Measurements from ENCODE around the gene MPC2.
"Not testable (repeated sequence)": the region's sequence is repeated elsewhere in the genome, so short reads cannot be mapped to it uniquely, and the experiment has no call there.

- TF ChIP-seq, protein P1, sequence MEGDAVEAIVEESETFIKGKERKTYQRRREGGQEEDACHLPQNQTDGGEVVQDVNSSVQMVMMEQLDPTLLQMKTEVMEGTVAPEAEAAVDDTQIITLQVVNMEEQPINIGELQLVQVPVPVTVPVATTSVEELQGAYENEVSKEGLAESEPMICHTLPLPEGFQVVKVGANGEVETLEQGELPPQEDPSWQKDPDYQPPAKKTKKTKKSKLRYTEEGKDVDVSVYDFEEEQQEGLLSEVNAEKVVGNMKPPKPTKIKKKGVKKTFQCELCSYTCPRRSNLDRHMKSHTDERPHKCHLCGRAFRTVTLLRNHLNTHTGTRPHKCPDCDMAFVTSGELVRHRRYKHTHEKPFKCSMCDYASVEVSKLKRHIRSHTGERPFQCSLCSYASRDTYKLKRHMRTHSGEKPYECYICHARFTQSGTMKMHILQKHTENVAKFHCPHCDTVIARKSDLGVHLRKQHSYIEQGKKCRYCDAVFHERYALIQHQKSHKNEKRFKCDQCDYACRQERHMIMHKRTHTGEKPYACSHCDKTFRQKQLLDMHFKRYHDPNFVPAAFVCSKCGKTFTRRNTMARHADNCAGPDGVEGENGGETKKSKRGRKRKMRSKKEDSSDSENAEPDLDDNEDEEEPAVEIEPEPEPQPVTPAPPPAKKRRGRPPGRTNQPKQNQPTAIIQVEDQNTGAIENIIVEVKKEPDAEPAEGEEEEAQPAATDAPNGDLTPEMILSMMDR (IDR thresholded peaks at IDR 0.05; ENCODE audit: borderline replicate concordance, extremely low read depth, low read length, poor library complexity, severe bottlenecking), result not testable (repeated sequence)
- not testable (repeated sequence) for TF ChIP-seq EZH2 (IDR thresholded peaks at IDR 0.05; ENCODE audit: borderline replicate concordance, low read depth, low read length, severe bottlenecking)
These were observed 8.0 kb downstream of the MPC2 start for GRCh38 chr1:167928919-167929318.

All from DND-41 (cell line).